Amygdala (tissue), 56 donors: Measurements from ENCODE around the gene SMCO4.
"Not testable (repeated sequence)": the region's sequence is repeated elsewhere in the genome, so short reads cannot be mapped to it uniquely, and the experiment has no call there.

Source experiments
- DNase-seq, 56 donors: peaks; one replicate each; lab custom pipeline; 2025; lab: John Stamatoyannopoulos, UW

Gene SMCO4

DNA sequence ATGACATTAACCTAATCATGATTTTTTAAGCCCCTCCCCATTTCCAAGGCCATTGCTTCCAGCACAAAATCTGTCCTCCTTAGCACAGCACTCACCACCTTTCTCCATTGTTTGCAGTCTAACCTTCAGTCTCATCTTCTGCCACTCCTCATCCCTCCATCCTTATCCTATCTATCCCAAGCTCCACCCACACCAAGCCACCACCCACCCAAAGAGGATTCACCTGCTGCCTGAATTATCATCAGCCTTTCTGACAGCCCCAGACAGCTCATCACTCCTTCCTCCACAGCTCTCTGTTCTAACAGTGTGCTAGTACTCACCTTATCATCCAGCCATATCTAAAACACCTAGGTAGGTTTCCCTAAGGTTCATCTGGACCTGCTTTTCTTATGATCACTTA lies 20.7 kb upstream of the SMCO4 start:
- no peak for DNase-seq

DNA sequence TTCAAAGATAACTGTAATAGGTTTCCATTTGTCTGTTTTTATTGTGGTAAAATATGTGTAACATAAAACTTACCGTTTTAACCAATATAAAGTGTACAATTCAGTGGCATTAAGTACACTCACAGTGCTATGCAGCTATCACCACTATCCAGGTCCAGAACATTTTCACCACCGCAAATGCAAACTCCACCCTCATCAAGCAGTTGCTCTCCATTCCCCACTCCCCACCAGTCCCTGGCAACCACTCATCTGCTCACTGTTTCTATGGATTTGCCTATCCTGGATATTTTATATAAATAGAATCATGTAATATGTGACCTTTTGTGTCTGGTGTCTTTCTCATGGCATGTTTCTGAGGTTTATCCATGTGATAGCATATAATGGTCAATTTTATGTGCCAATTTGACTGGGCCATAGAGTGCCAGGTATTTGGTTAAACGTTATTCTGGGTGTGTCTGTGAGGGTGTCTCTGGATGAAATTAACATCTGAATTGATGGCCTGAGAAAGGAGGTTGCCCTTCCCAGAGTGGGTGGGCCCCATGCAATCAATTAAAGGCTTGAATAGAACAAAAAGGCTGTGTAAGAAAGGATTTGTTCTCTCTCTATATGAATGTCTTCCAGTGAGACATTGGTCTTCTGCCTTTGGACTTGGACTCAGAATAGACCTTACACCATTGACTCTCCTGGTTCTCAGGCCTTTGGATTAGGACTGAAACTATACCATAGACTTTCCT lies 17.2 kb upstream of the SMCO4 start:
- no peak for DNase-seq

DNA sequence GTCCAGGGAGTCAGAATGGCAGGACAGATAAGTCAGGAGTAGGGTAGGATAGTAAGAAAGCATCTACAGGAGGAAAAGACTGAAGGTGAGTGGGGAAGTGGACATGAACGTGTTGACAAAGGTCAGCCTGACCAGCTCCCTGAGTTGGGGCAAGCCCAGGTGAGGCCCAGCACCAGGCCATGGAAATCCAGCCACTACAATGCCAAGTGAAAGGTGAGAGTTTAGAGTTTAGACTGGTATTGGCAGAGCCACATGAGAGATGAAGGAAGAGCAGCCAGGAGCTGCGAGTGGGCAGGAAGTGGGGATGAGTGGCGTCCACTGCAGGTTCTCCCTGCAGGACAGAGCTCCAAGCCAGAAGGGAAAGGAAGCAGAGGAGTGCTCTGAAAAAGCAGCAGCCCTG lies 16.5 kb upstream of the SMCO4 start:
- DNase-seq: no peak

DNA sequence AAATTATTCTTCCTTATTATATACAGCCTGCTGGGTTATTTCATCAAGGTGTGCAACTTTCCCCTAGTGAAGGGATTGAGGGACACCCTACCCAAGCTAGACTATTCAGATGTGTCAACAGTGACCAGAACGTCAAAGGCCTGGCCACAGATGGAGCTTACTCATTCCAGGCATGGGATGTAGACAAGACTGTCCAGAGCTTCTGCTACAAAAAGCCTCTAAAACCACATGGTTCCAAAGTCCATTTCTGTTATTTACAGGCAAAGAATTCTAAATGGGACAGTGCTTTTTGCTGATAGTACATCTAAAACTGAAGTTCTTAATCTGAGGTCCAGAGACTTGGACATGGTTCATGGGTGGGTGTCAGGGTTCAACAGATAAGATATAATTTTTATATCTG lies 9.7 kb upstream of the SMCO4 start:
- DNase-seq: no peak

DNA sequence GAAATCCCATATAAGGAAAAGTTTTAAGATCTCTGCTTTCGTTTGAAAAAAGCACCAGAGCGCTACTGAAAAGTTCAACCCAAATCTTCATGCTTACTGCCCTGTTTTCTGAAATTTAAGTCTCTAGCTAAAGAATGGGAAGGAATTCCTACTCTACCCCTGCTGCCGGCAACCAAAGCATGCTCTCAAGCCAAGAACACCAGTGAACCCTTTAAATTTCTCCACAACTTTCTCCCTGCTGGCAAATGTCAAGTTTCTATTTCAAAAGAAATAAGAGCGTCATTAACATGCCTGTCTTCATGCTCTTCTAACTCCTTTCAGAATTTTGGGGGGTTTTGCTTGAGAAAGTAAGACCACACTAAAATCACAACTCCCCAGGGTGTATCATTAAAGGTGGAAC lies 6.8 kb upstream of the SMCO4 start:
- DNase-seq: no peak

DNA sequence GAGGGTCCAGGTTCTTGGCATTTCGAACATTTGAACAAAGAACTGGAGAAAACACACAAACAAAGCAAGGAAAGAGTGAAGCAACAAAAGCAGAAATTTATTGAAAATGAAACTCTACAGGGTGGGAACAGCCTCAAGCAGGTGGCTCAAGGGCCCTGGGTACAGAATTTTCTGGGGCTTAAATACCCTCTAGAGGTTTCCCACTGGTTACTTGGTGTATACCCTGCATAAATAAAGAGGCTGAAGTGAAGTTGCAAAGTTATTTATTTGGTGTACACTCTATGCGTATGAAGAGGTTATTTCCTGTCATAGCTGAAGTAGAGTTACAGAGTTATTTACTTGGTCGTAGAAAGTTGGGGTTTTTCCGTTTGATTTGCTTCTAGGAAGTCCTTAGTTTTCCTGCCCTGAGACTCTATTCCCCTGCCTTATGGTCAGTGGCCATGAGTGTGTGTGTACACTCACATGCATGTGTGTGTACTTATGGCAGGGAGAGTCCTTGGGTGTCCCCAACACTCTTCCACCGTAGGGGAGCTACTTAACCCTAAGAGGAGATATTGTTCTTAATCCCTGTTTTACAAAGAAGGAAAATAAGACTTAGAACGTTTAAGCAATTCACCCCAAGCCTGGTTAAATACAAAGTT lies 5.6 kb upstream of the SMCO4 start:
- DNase-seq: no peak

DNA sequence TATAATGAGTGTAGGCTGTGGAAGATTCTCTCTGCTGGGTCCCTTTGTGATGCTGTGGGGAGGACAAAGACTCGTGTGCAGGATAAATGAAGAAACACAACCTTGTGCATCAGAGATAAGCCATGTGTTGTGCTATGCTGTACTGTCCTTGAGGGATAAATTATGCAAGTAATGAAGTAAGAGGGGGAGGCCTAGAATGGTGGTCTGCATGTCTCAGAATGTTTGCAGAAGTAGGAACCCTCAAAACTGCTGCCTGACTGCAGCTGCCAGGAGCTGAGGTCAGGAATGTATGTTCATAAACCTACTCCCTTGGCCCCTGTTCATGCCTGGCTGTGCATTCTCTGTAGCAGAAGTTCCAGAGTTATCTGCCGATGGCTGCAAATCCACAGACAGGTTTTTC lies 4.6 kb upstream of the SMCO4 start:
- DNase-seq: no peak

DNA sequence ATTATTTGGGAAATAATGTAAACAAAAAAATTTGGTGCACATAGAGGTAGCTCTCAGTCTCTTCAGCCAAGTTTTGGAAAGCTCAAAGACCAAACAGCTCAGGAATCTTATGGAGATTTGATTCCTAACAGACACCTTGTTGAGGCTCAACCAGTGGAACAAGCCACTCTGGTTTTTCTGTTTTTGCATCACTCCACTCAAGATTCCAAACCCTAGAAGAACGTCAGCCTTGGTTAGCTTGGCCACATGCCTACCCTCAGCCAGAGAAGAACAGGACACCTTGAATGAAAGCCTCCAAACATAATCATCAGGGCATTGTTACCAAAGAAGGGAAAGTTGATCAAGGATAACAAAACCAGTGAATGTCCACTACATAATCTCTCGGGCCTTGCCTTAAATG lies 3.8 kb upstream of the SMCO4 start:
- no peak for DNase-seq

DNA sequence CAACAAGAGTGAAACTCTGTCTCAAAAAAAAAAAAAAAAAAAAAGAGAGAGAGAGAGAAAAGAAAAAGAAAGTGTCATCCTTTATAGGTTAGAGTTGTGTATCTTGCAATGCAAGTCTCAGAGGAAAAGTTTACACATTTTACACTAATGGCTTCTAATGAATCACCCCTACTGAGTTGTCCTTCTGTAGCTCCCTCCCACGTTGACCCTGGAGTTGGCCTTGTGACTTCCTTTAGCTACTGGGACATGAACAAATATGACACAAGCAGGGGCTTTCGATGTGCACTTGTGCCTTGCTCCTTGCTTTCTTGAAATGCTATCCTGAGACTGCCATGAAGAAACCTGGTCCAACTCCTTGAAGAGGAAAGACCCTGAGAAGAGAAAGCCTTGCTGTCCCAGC lies 2.4 kb upstream of the SMCO4 start:
- no peak for DNase-seq

DNA sequence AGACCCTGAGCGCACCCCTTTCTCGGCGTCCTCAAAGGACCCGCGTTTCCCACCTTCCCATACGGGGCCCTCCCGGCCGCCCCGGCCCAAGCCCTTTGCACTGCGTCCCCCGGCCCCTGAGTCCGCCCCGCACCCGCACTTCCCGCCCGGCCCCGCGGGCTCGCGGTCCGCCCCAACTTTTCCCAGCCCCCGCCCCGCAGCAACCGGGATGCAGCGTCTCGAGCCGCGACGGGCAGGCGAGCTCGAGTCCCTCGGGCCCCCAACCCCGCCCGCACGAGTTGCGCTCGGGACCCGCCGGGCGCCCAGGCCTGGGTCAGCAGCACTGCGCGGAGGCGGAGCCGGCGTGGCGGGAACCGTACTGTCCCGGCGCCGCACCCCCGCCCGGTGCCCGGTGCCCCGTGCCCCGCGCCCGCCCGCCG lies 371 bp downstream of the SMCO4 start:
- DNase-seq: peak in 3 of 56 donors; percentile 17 to 48 (median 47)

DNA sequence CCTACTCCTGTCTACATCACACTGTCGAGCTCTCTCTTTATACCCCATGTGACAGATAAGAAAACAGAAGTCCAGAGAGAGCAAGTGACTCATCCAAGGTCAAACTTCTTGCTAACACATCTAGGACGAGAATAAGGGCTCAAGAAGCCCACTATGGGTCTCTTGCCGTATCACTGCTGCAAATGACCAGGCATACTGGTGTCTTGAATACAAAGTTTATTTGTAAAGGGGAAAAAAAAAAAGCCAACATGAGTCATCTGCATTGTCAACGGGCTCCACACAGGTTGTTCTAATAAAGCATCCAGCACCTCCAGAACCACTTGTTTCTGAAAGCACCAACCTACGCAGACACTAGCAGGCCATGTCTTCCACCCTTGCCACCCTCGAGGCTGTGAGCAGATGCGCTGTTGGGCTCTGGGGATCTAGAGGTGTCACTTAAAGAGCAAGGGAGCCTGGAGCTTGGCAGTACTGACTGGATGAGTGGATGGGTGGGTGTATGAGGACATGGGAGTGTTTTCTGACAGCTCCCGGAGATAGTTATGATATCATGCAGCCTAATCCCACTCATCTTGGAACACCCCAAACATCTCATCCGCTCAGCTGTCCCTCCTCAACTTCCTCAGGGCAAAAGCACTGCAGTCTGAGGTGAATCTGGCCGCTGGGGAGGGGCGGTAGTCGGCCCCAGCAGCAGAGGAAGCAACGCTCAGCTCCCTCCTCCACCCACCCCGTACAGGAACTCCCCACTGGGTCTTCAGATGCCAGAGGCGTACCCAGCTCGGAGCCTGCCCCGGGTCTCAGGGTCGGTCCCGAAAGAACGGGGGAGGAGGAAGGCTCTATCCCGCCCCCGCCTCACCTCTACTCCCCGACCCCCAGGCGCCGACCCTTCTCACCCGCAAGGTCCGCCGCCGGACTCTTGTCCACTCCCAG lies 1.0 kb downstream of the SMCO4 start:
- DNase-seq: peak in 17 of 56 donors; percentile 7 to 65 (median 20)

DNA sequence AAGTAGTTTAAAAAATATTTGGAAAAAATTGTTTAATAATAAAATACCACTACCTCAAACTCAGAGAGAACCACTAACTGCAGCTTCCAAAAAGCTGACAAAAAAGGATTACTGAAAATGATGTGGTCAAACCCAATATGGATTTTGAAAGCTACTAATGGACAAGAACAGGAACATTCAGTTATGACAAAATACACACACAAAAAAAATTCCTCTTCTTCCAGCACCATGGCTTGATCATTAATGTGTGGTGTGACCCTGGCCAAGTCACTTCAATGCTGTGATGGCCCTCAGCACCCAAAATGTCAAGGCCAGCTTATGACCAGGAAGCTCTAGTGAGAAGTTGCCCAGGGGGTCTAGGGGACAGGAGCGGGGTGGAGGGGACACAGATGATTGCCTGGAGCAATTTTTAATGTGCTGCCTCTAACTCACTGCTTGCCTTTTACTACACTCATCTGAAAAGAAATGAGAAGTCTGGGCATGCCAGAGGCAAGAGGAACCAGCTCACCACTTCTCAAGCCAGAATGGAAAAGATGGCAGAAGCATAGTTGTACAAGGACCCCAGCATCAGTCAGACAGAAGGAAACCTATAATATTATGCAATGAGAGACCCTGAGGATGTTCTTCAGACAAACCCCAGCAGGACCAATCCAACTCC lies 2.2 kb downstream of the SMCO4 start:
- DNase-seq: no peak

DNA sequence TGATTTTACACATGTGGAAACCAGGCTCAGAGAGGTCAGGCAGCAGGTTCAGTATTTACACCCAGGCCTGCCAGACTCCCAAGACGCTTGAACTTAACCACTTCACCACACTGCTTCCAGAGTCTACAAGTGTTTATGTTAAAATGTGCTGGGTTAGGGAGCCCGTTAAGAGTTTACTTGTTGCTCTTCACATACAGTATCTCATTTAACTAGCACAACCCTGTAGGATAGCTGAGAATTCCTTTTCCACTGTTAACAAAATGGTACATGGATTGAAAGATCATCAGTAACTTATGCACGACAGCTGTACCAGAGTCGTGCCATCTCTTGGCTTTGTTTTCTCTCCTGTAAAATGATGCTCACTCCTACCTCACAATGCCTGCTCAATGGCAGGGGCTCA lies 2.9 kb downstream of the SMCO4 start:
- no peak for DNase-seq

DNA sequence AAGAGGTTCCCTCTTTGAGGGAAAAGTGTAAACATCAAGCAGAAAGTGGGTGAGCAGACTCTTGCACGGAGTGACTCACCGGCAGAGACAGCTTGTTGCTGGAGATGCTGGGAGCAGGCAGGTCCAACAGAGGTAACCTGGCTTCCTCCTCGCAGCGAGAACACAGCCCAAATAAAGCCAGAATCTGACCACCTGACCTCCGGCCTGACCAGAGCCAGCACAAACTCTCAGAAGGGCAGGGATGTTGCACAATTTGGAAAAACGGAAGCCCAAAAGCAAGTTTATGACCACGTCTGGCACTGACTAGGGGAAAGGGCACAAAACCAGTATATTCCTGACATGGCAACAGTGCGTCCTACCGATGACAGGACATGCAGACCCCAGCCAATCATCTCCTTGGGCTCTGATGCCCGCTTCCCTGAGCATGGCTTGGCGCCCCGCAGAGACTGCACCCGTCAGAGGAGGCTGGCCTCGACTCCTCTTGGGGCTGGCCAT lies 5.4 kb downstream of the SMCO4 start:
- DNase-seq: peak in 20 of 56 donors; percentile 9 to 56 (median 24)

DNA sequence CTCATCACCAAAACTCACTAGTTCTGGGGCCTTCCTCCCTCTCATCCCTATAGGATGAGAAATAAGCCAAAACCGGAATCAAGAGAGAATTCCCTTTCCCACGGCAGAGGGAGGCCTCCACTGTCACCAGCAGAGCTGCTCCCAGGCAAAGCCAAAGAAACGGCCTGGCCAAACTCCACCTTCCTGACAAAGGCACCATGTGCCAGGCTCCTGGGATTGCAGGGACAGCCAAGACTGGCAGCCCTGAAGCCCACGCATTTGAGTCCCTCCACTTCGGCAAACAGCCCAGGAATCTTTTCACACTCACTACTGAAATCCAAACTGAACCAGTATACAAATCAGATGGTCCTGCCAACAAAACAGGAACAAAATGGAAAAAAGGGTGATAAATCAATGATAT lies 6.1 kb downstream of the SMCO4 start:
- DNase-seq: peak in 43 of 56 donors; percentile 6 to 78 (median 41)

DNA sequence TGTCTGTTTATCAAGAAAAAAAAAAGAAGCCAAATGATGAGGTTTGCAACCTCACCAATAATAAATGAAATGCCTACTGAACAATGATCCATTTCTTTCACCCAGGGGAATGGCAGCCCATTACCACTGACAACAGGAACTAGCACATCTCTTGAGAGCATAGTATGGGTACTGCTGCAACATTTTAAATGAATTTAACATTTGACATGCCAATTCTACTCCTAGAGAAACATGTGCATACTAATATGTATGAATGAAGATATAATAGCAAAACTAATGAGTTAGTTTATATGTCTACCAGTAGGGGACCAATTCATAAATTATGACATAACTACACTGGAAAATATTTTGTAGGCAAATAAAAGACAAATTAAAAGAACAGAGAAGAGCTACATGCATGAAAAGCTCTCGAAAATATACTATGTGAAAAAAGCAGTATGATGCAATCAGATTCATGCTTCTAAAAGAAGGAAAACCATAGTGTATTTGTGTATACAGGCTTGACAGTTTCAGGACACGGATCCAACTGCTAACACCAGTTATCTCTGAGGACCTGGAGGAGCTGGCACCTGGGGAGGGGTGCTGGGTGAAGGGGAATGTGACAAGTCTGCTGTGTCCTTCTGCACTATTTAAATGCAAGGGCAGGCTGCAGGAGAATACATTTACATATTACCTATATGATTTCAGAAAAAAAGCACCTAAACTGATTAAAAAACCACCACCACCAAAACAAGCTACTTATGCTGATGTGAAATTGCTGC lies 6.9 kb downstream of the SMCO4 start:
- DNase-seq: no peak

DNA sequence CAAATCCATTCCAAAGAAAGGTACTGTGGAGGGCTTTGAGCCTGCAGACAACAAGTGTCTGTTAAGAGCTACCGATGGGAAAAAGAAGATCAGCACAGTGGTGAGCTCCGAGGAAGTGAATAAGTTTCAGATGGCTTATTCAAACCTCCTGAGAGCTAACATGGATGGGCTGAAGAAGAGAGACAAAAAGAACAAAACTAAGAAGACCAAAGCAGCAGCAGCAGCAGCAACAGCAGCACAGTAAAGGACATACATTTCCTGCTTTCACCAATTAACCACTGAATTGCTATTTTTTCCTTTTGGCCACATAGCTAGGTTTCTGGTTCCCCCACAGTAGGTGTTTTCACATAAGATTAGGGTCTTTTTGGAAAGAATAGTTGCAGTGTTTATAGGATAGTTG lies 7.6 kb downstream of the SMCO4 start:
- not testable (repeated sequence) for DNase-seq

DNA sequence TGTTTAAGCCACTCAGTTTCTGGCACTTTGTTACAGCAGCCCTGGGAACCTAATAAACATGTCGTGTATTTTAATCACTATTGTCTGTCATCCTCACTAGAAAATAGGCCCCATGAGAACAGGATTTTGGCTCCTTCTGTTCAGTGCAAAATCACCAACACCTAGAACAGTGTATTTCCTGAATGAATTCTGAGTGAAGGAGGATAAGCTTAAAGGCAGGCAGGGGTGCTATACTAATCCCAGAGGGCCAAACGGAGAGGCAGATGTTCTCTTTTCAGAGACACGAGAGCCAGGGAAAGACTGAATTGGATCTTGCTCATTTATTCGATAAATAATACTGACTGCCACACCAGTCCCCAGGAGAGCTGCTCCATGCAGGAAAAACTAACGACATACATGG lies 10.4 kb downstream of the SMCO4 start:
- no peak for DNase-seq

DNA sequence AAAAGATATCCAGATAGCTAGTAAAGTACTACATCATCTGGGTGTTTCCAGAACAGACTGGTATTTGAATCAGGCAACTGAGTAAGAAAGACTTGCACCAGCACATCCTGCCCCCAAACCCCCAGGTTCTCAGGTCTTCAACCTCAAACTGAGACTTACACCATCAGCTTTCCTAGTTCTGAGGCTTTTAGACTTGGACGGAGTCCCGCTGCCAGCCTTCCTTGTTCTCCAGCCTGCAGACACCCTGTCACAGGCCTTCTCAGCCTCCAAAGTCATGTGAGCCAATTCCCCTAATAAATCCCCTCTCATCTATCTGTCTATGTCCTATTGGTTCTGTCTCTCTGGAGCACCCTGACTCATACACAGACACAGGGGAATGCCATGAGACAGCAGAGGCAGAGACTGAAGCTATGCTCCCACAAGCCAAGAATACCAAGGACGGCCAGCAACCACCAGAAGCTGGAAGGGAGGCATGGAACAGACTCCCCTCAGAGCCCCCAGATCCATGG lies 10.9 kb downstream of the SMCO4 start:
- no peak for DNase-seq

DNA sequence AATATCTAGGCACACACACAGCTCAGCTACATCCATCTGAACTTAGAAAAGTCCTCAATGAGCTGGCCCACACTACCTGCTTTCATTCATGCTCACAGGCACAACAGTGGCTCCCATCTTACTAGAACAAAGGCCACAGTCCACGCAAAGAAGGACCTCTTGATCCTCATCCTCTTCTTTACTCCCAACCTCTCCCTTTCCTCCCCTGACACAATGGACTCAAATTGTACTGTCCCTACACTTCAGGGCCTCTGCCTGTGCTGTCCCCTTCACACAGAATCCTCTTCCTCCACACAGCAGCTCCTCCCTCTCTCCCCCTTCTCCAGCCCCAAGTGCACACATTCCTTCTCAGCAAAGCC lies 12.7 kb downstream of the SMCO4 start:
- no peak for DNase-seq
